ENCODE measurements around the gene AQP6.

AQP6 gene

GRCh38 chr12:49956663-49957569 lies 15.8 kb upstream of the AQP6 start:
- no peak for DNase-seq (ENCODE audit: low spot score)

- no peak for DNase-seq (ENCODE audit: low spot score)
Observed at GRCh38 chr12:49957570-49957967, 15.2 kb upstream of the AQP6 start.

GRCh38 chr12:49959685-49960473 lies 12.9 kb upstream of the AQP6 start:
- no peak for DNase-seq (ENCODE audit: low spot score)

DNA sequence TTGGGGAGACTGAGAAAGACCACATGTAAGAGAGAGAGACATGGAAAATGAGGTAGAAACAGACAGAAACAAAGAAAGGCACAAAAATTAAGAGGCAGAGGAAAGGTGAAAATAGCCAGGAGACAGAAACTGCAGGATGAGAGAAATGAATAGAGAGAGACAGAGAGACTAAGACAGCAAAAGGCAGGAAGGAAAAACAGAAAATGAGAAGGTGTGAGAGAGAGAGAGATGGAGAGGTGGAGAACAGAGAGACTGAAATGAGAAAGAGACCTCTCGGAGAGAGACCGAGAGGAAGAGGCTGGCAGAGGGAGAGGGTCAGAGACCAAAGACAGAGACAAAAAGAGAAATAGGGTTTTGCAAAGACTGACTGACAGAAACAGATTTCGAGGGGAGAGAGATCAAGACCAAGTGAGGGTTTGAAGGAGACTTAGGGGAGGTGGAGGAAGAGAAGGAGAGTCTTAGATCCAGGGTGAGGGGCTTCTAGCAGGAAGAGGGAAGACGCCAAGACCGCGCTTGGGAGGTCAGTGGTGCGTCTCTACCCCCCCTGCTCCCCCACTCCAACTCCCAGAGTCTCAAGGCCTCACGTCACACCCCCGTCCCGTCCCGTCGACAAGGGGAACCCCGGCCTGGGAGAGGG lies 12.2 kb upstream of the AQP6 start:
- DNase-seq (ENCODE audit: low spot score), result no peak

- DNase-seq (ENCODE audit: low spot score), result no peak
Observed at GRCh38 chr12:49961111-49961922, 11.4 kb upstream of the AQP6 start, which contains the start of gene AQP5. Gene AQP5, plus strand, starts transcription at chr12:49961872. Its CDS starts 146 bp downstream, at chr12:49962018.

GRCh38 chr12:49961993-49962764 lies 10.6 kb upstream of the AQP6 start:
- no peak for DNase-seq (ENCODE audit: low spot score)

DNA sequence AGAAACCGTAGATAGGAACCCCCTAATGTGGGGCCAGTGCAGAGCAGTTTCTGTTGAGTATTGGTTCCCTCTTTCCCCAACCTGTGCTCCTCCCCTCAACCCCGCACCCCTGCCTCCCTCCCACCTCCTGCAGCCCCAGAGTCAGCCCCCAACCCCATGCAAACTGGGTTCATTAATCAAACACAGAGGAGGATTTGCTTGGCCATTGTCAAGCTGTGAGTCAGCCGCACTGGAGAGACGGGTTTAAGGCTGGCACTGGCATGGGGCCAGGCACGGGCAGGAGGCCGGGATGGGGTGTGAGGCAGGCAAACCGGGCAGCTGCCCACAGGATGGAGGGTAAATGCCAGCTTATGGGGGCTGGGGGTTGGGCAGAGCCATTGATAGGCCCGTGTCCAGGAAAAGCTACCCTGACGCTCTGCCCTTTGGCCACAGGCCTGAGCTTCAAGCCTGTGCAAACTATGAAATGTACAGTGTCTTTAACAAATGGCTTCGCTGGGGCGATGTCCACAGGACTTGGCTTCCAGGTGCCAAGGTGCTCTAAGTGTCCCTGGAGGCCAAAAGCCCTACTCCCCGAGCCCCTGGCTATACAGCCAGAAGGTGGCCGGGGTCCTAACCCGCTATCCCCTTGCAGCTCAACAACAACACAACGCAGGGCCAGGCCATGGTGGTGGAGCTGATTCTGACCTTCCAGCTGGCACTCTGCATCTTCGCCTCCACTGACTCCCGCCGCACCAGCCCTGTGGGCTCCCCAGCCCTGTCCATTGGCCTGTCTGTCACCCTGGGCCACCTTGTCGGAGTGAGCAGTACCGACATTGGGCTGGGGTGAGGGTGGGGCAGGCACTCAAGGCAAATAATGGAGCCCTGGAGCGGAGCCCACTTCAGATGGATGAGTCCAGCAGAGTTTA lies 9.6 kb upstream of the AQP6 start:
- DNase-seq (ENCODE audit: low spot score), result no peak

DNA sequence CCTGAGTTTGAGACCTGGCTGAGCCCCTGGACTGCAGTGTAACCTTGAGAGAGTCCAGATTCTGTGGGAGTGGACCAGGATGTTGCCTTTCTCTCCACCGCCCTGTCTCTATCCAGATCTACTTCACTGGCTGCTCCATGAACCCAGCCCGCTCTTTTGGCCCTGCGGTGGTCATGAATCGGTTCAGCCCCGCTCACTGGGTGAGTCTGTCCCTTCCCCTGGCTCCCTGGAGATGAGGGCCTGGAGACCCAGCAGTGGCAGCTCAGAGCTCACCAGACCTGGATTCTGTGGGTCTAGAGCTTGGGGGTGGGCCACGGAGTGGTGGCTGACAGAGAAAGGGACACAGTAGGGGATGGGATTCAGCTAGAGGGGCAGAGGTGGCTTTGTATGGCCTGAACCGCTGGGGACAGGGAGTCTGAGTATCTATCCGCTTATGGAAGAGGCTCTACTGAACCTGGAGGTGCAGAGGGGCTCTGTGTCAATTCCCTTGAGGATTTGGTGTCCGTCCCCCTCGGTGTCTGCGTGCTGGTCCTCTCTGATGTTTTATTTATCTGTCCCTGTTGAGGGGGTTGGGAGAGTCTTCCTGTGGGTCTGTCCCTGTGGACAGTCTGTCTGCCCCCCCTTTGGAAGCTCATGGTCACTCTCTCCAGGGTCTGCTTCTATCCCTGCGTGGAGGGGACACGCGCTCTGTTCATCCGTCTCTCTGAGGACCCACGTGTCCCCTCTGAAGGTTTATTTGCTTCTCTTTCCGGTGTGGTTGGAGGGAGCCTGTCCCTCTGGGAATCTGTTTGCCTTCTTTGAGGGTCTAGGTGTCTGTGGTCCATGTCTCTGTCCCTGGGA lies 8.6 kb upstream of the AQP6 start:
- DNase-seq (ENCODE audit: low spot score), result no peak

GRCh38 chr12:49964849-49965624 lies 7.7 kb upstream of the AQP6 start:
- no peak for DNase-seq (ENCODE audit: low spot score)

- DNase-seq (ENCODE audit: low spot score), result no peak
Observed at GRCh38 chr12:49965836-49966235, 6.9 kb upstream of the AQP6 start.

DNA sequence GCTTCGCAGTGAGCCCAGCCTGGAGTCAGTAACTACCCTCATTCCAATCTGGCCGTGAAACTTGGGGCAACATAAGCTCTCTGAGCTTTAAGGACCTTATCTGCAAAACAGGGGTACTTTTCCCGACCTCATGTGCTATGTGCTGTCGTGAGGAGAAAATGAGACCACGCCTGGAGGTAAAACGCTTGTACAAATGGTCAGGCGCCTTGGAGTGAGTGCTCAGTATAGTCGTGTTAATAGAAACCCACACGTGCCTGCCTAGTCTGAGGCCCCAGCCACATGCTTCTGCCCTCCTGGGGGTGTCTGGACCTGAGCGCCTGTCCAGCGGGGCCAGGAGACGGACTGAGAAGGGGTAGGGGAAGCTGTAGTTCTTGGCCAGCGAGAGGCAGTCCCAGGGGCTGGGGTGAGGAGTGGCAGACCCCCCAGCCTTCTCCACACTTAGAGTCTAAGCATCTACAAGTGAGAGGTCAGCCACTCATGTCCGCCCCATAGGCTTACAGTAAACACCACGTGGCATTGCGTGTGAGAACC lies 6.2 kb upstream of the AQP6 start:
- DNase-seq (ENCODE audit: low spot score), result no peak

DNA sequence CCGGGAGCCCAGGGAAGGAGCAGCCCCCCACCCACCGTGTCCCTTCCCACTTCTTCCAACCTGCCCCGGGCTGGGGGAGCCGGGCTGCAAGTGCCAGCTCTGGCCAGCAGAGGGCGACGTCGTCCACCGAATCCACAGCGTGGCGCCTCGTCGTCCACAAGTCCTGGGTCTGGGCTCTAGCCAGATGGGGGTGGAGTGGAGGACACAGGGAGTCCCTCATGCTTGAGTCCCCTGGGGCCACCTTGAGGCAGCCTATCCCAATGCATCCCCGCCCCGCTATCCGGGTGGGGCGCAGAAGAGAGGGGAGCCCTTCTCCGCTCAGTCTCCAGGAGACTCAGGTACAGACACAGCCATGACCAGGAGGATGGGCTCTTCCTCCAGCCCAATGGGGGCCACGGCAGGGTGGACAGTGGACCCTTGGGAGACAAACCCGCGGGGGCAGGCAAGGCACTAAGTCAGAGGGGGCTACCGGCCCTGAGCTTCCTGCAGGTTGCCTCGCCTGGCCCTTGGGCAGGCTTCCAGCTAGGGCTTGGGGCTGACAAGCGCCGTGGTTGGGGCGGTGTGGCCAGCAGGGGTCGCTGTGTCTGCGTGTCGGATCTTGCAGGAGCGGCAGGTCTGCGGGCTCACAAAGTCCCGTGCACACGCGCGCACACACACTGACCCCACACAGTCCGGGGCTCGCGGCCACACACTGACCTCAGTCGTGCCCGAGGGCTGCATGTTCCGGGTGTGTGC lies 5.5 kb upstream of the AQP6 start:
- DNase-seq (ENCODE audit: low spot score), result peak; percentile 94

DNA sequence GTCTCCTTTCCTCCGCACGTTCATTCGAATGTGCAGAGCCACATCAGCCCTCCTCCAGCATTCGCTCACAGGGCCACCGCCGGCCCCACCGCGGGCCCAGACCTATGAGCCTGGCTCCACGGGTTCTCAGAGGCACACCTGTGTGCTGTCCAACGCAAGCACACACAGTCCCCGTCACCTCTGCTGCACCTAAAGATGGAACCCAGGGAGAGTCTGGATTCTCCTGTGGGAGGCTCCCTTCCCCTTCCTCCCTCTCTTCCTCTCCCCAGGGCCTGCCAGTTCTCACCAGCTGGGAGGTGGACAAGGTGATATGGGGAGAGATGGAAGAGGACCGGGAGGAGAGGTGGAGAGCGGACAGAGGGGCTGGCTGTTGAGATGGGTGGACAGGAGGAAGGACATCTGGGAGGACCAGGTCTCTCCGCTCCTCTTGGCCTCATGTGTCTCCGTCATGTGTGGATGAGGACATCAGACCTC lies 4.9 kb upstream of the AQP6 start:
- no peak for DNase-seq (ENCODE audit: low spot score)

GRCh38 chr12:49968471-49968870 lies 4.3 kb upstream of the AQP6 start:
- no peak for DNase-seq (ENCODE audit: low spot score)

- no peak for DNase-seq (ENCODE audit: low spot score)
Observed at GRCh38 chr12:49969027-49969426, 3.7 kb upstream of the AQP6 start.

DNA sequence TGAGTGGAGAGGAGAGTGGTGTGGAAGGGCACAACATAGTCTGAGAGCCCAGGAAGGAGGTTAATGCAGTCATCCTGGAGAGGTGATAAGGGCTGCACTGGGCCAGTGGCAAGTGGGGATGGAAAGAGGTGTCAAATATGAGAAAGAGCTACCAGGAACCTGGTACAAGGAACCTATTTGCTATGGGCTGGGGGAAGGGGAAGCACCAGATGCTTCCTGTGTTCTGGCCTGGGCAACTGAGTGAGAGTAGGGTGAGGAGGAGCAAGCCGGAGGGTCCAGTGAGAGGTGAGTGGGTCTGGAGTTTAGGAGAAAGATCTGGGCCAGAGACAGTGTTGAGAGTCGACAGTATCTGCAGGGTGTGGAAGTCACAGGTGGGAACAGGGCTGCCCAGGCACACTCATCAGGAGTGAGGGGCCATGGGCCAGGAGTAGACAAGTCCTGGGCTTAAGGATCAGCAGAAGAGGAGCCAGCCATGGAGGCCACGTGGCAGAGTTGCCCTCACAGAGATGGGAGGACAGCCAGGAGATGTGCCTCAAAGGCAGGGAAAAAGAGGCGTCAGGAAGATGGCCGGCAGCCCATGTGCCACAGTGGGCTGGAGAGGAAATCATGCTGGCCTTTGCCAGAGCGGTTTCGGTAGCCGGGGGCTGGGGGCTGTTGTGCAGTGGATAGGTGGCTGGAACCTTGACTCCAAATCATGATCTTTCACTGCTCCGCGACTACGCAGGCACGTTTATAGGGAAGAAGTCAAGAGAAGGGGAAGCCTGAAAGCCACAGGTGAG lies 2.9 kb upstream of the AQP6 start:
- DNase-seq (ENCODE audit: low spot score), result no peak
